ENCODE results near the gene PPIL4. TPM values are rescaled to one million over a fixed set of nuclear protein-coding genes. Genes with fewer than 3 reads are reported as not detected.
A peak's percentile ranks its signal among the peaks of the same experiment; 100 is the strongest.

The PPIL4 gene, protein sequence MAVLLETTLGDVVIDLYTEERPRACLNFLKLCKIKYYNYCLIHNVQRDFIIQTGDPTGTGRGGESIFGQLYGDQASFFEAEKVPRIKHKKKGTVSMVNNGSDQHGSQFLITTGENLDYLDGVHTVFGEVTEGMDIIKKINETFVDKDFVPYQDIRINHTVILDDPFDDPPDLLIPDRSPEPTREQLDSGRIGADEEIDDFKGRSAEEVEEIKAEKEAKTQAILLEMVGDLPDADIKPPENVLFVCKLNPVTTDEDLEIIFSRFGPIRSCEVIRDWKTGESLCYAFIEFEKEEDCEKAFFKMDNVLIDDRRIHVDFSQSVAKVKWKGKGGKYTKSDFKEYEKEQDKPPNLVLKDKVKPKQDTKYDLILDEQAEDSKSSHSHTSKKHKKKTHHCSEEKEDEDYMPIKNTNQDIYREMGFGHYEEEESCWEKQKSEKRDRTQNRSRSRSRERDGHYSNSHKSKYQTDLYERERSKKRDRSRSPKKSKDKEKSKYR
- total RNA-seq = 10.8 TPM

- peak; percentile 96 to 98 (median 96) for DNase-seq (ENCODE audit: low read depth in 2 of 3, low spot score in 2 of 3)
Observed at GRCh38 chr6:149545754-149546471, at the start of gene PPIL4. TSS of gene PPIL4 (minus strand) at chr6:149546043. CDS start at chr6:149546005, 38 bp downstream.

- no peak for DNase-seq (ENCODE audit: low read depth in 2 of 3, low spot score in 2 of 3)
Observed at GRCh38 chr6:149593408-149593807, 47.6 kb upstream of the PPIL4 start.

GRCh38 chr6:149592983-149593382 lies 47.1 kb upstream of the PPIL4 start:
- DNase-seq (ENCODE audit: low read depth in 2 of 3, low spot score in 2 of 3) = no peak

- DNase-seq (ENCODE audit: low read depth in 2 of 3, low spot score in 2 of 3) = no peak
Observed at GRCh38 chr6:149586149-149586548, 40.3 kb upstream of the PPIL4 start.

GRCh38 chr6:149581349-149581748 lies 35.5 kb upstream of the PPIL4 start:
- no peak for DNase-seq (ENCODE audit: low read depth in 2 of 3, low spot score in 2 of 3)

DNA sequence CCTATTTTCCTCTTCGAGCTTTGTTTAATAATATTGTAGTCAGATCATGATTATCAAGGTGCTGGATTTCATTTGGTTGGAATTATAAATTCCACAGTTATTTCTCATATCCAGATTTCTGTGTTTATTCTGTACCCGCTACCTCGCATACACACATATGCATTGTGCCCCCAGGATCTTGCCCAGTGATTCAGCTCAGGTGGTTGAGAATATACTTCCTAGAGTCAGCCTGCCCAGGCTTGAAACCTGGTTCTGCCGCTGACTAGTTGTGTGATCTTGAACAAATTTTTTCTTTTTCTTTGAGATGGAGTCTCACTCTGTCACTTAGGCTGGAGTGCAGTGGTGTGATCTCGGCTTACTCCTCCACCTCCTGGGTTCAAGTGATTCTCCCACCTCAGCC lies 35.0 kb upstream of the PPIL4 start:
- DNase-seq (ENCODE audit: low read depth in 2 of 3, low spot score in 2 of 3) = no peak

DNA sequence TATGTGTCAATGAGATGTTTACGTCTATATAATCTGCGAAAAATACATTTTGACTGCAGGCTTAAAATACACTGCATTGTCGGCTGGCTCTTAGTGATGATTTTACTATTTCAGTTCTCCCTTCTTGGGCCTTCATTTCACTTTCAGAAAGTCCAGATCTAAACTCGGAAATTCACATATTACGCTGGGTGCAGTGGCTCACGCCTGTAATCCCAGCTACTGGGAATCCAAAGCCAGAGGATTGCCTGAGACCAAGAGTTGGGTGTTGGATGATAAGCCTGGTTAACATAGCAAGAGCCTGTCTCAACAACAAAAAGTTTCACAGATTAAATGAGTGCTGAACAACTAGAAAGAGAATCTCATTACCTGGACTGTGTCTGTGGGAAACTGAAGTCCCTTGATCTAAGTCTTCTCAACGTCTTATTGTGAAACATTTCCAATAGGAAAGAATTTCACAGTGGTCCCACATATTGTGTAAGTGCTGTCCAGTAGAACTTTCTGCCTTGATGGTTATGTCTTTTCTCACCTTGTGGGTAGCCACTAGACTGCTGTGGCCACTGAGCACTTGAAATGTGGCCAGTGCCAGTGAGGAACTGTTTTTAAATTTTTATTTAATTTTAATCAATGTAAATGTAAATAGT lies 22.2 kb upstream of the PPIL4 start:
- no peak for DNase-seq (ENCODE audit: low read depth in 2 of 3, low spot score in 2 of 3)

GRCh38 chr6:149567194-149567586 lies 21.3 kb upstream of the PPIL4 start:
- DNase-seq (ENCODE audit: low read depth in 2 of 3, low spot score in 2 of 3) = no peak

DNA sequence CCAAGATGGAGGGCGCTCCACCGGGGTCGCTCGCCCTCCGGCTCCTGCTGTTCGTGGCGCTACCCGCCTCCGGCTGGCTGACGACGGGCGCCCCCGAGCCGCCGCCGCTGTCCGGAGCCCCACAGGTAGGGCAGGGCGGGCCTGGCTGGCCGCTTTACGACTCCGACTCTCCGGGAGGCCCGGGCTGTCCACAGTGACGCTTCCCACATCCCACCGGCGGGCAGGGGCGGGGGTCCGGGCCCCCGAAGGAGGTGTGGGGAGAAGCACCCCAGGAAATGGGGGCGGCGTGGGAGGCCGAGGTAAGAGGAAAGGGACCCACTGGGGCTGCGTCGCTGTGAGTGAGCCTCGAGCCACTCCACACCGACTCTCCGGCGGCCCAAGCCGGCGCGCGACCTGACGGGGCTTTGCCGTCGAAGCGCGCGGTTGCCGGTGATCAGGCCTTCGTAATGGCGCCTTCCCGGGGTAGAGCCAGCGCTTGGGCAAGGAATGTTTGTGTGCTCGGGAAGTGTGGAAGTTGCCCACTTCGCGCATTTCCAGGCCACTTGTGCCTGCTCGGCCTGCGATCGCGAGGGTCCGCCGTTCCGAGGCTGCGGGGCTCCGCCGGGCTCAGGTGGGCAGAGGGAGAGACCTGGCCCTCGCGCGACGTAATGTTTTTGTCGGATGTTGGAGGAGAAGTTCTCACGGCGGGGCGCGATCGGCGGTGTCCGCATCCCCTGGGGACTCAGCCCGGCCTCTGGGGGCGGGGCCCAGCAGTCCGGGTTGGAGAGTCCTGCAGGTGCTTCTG lies 20.8 kb upstream of the PPIL4 start:
- DNase-seq (ENCODE audit: low read depth in 2 of 3, low spot score in 2 of 3) = peak in 1 of 3 donors; percentile 63

DNA sequence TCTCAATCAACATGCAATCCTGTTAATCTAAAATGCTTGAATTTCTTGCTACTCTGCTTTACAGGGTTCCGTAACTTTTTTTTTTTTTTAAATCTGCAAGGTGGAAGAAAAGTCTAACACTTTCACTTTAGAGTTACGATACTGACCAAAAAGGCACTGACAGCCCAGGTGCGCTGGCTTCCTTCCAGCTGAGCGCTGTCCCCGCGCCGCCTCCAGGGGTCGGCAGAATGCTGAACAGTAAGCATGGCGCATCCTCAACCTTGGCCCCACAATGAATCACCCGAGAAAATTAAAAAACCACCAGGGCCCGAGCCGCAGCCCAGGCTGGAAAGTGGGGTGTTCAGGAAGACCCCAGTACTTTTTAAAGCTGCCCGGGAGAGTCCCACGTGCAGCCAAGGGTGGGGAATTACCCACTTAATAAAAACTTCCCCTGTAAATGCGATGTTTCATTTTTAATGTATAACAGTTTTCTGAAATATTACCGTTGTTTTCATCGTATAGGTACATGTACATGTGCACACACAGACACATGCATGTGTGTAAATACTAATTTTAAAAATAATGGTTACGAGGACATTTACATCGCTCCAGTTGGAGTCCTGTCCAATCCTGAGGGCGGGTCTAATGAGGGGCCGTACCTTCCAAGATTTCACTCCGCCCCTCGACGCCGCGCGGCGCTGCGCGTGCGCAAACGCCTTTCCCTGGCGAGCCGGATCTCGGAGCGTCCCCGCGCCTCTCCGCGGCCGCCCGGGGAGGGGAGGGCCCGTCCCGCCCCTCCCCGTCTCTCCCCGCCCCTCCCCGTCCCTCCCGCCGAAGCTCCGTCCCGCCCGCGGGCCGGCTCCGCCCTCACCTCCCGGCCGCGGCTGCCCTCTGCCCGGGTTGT lies 19.9 kb upstream of the PPIL4 start, which contains the start of gene GINM1:
Gene GINM1, plus strand, starts transcription at position 849 of the 883 bp plus-strand sequence. CDS start 40 bp downstream, outside the sequence.
- DNase-seq (ENCODE audit: low read depth in 2 of 3, low spot score in 2 of 3) = peak; percentile 94 to 96 (median 96)

- DNase-seq (ENCODE audit: low read depth in 2 of 3, low spot score in 2 of 3) = no peak
Observed at GRCh38 chr6:149563928-149564325, 18.1 kb upstream of the PPIL4 start.

DNA sequence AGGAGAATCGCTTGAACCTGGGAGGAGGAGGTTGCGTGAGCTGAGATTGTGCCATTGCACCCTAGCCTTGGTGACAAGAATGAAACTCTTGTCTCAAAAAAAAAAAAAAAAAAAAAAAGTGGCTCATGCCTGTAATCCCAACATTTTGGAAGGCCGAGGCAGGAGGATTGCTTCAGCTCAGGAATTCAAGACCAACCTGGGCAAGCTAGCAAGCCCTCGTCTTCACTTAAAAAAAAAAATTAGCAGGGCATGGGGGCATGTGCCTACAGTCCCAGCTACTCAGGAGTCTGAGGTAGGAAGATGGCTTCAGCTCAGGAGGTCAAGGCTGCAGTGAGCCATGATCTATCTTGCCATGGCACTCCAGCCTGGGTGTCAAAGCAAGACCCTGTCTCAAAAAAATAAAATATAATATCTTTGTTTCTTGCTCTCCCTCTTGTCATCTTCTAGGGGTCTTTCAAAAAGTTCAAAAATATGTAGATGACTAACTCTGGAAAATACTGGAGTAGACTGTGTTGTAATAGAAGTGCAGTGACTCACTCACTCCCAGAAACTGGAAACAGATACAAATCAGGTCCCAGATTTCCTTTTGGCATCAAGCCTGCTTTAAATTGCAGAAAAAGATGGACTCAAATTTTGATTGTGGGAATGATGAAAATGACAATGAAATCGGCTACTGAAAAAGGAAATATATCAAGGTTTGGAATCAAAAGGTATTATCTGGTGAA lies 17.5 kb upstream of the PPIL4 start:
- no peak for DNase-seq (ENCODE audit: low read depth in 2 of 3, low spot score in 2 of 3)

DNA sequence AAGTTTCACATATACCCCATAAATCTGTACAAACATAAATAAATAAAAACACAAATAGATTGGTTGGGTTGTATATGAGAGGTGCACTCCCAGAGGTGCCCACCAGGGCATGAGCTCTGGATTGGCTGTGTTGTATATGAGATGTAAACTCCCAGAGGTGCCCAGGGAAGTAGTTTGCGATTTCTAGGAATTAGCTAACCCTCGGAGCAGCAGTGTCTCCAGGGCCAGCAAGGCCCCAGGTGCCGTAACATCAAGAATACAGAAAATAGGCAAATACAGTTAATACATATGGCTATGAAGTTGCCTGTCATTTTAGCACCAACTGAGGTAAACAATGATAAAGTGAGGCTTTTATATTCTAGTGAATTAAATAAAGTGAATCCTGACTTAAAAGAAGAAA lies 14.9 kb upstream of the PPIL4 start:
- peak in 1 of 3 donors; percentile 24 for DNase-seq (ENCODE audit: low read depth in 2 of 3, low spot score in 2 of 3)

- no peak for DNase-seq (ENCODE audit: low read depth in 2 of 3, low spot score in 2 of 3)
Observed at GRCh38 chr6:149559389-149559788, 13.5 kb upstream of the PPIL4 start.

GRCh38 chr6:149558029-149558428 lies 12.2 kb upstream of the PPIL4 start:
- no peak for DNase-seq (ENCODE audit: low read depth in 2 of 3, low spot score in 2 of 3)

GRCh38 chr6:149551920-149552319 lies 6.1 kb upstream of the PPIL4 start:
- no peak for DNase-seq (ENCODE audit: low read depth in 2 of 3, low spot score in 2 of 3)

DNA sequence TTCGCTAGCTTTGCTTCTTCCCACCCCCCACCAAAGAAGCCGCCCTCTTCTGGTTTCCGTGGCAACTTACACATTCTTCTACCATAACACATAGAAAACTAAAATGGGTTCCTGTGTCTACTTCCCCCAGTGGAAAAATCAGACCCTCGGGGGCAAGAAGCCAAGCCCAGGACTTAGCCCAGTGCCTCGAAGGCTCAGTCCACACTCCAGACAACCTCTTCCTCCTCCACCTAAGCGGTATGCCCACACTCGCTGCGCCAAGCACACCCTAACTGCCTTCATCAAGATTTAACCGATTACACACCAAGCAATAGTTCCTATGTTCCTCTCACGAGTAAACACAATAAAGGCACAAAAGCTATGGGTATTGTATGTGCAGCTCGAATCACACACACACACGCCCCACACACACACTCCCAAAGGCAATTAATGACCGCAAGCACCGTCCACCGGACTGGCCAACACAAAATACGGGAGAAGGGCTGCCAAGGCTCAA lies 537 bp downstream of the PPIL4 start:
- peak; percentile 41 to 86 (median 74) for DNase-seq (ENCODE audit: low read depth in 2 of 3, low spot score in 2 of 3)

DNA sequence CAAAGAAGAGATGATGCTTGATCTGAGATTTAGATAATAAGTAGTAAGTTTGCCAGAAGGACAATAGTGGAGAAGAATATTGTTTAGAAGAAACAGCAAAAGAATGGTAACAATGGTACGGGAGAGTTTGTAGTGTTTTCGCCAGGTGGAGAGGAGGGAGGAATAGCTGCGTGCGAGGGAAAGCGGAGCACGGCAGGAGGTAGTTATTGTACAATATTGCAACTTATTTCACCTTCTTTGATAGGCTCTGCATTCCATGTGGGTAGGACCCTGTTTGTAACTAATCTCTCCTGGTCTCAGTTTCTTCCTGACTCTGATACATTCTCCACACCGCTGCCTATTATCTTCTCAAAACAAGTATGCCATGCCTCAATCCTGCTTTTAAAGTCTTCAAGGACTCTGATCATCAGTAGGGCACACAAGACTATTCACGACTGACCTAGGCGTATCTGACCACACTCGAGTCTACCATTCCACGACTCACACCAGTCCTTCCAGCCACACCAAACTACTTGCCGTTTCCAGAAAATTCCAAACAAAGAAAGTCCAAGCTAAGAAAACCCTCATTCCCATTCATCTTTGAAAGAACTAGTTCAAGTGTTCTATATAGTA lies 1.1 kb downstream of the PPIL4 start:
- no peak for DNase-seq (ENCODE audit: low read depth in 2 of 3, low spot score in 2 of 3)

Measured in hematopoietic multipotent progenitor cell (in vitro differentiated cells).